ENCODE measurements around the gene CDH4.
A peak's percentile ranks its signal among the peaks of the same experiment; 100 is the strongest.

The CDH4 gene

GRCh38 chr20:61700595-61701140, 448.6 kb downstream of the CDH4 start:
- no peak for ATAC-seq

- ATAC-seq = no peak
These were observed 449.3 kb downstream of the CDH4 start for GRCh38 chr20:61701401-61701800.

GRCh38 chr20:61701802-61702201, 449.7 kb downstream of the CDH4 start:
- ATAC-seq = no peak

GRCh38 chr20:61702246-61702645, 450.2 kb downstream of the CDH4 start:
- ATAC-seq = no peak

GRCh38 chr20:61704661-61705060, 452.6 kb downstream of the CDH4 start:
- ATAC-seq = no peak

- no peak for ATAC-seq
These were observed 453.6 kb downstream of the CDH4 start for GRCh38 chr20:61705386-61706258.

- no peak for ATAC-seq
These were observed 454.3 kb downstream of the CDH4 start for GRCh38 chr20:61706259-61706961.

GRCh38 chr20:61708891-61709290, 456.8 kb downstream of the CDH4 start:
- ATAC-seq = no peak

GRCh38 chr20:61710108-61710507, 458.0 kb downstream of the CDH4 start:
- no peak for ATAC-seq

- ATAC-seq = no peak
These were observed 460.6 kb downstream of the CDH4 start for GRCh38 chr20:61712688-61713087.

- no peak for ATAC-seq
These were observed 466.4 kb downstream of the CDH4 start for GRCh38 chr20:61718361-61719005.

GRCh38 chr20:61719691-61720347, 467.8 kb downstream of the CDH4 start:
- peak; percentile 50 to 55 for ATAC-seq

GRCh38 chr20:61720348-61720696, 468.3 kb downstream of the CDH4 start:
- no peak for ATAC-seq

- no peak for ATAC-seq
These were observed 470.2 kb downstream of the CDH4 start for GRCh38 chr20:61722146-61722678.

- no peak for ATAC-seq
These were observed 471.6 kb downstream of the CDH4 start for GRCh38 chr20:61723529-61724257.

GRCh38 chr20:61724376-61724775, 472.3 kb downstream of the CDH4 start:
- ATAC-seq = no peak

- no peak for ATAC-seq
These were observed 473.1 kb downstream of the CDH4 start for GRCh38 chr20:61725145-61725544.

- no peak for ATAC-seq
These were observed 473.9 kb downstream of the CDH4 start for GRCh38 chr20:61725966-61726365.

- no peak for ATAC-seq
These were observed 474.9 kb downstream of the CDH4 start for GRCh38 chr20:61726979-61727378.

GRCh38 chr20:61727761-61728160, 475.7 kb downstream of the CDH4 start:
- ATAC-seq = no peak

GRCh38 chr20:61728326-61728725, 476.3 kb downstream of the CDH4 start:
- ATAC-seq = no peak
